MG63 (cell line): ENCODE results near the gene ATP8B1. TPM values are rescaled to one million over a fixed set of nuclear protein-coding genes. Genes with fewer than 3 reads are reported as not detected.

ENCODE experiments used
- DNase-seq: peaks from one replicate; pipeline ENCODE4 v3.0.0-alpha.2; 2020
- H3K27me3 ChIP-seq: fragments of 250-450 bp; sonication (Bioruptor Pico); 2 replicates; pipeline ENCODE4 v1.5.1; 2020; ENCODE audit warnings: mild to moderate bottlenecking, moderate library complexity
- H3K36me3 ChIP-seq: fragments of 250-450 bp; sonication (Bioruptor Pico); 2 replicates; pipeline ENCODE4 v1.5.1; 2020; ENCODE audit warnings: mild to moderate bottlenecking, moderate library complexity
- H3K4me3 ChIP-seq: fragments of 250-450 bp; sonication (Bioruptor Pico); 2 replicates; pipeline ENCODE4 v1.5.1; 2020; ENCODE audit warnings: mild to moderate bottlenecking, moderate library complexity
- H3K9me3 ChIP-seq: fragments of 250-450 bp; sonication (Bioruptor Pico); 2 replicates; pipeline ENCODE4 v1.5.1; 2020; ENCODE audit warnings: mild to moderate bottlenecking, moderate library complexity
- total RNA-seq: library from RNA; depleted of rRNA; stranded (reverse); fragments of >200 nt; shearing (Covaris generic); gene quantifications from 2 replicates; pipeline ENCODE4 v1.2.3, GENCODE V29; 2014; ENCODE audit warnings: low replicate concordance

Gene ATP8B1
- total RNA-seq, 1 experiment from 2014 or later: 61.4 TPM

- Histone ChIP-seq H3K27me3 (no peaks in the 10 kb centered on the region), H3K4me3 (no peak overlapping the region), H3K36me3 (peaks cover 17% of the 10 kb centered on the region), H3K9me3 (no peaks in the 10 kb centered on the region)
- DNase-seq: no peak
These were observed 2.0 kb upstream of the ATP8B1 start for GRCh38 chr18:57805117-57805516.

- H3K4me3 ChIP-seq: no peak overlapping the region
- DNase-seq: no peak
- H3K9me3 ChIP-seq: no peaks in the 10 kb centered on the region
- peaks cover 17% of the 10 kb centered on the region for H3K36me3 ChIP-seq
- H3K27me3 ChIP-seq: no peaks in the 10 kb centered on the region
These were observed 1.4 kb upstream of the ATP8B1 start for GRCh38 chr18:57804557-57804956.

DNA sequence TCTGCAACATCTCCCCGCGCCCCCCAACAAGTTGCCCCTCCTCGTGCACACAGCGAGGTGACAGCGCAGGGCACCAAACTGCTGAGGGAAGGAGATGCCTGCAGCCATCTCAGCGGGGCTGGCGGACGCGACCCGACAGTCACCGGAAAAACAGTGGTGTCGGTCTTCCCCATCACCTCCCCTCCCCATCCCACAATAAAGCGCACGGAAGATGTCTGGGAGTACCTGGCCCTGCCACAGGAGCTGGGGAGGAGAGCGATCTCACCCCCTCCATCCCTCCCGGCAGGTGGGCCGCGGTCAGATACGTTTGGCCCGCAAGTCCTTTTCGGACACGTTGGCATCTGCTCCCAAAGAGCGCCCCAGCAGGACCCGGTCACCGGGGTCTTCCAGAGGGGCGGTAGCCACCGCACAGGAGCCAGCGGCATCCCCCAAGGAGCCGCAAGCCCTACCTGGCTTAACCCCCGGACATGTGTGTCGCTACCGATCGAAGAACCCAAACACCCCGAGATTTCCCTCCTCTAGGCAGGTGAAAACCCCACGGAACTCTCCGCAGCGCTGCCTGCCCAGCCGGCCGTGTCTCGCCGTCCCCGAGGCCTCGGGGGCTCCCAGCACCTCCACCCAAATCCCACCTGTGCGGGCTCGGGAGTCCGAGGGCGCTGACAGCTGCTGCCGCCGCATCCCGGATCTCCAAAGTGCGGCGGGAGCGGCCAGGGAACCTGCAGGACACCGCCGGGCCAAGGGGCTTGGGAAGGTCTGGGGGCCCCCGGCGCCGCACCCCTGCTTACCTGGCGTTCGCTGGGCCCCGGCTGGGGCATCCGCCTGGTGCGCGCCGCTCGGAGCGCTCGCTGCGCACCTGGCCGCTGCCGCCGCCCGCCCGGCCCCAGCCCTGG is 657 bp downstream of the ATP8B1 start:
- peaks cover 30% of the 10 kb centered on the region for H3K36me3 ChIP-seq
- no peaks in the 10 kb centered on the region for H3K9me3 ChIP-seq
- DNase-seq: no peak
- no peaks in the 10 kb centered on the region for H3K27me3 ChIP-seq
- peak overlapping the region; percentile 89 for H3K4me3 ChIP-seq

DNA sequence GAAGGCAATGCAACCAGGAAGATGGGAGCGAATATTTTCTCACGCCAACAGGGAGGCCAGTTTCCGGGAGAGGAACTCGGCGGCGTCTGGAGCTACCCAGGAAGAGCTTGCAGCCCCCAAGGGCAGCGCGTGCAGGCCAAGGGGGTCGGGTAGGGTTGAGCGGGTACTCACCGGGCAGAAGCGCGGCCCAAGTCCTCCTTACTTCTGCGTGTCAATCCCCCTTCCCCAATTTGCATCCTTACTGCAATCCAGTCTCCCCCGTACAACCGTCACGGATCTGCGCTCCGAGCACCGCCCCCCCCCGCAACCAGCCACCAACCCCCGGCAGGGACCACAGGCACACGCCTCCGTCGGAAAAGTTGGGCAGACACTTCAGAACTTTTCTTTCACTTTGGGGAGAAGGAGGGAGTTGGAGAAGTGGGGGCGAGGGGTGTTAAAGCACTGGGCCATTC is 1.3 kb downstream of the ATP8B1 start:
- H3K27me3 ChIP-seq: no peaks in the 10 kb centered on the region
- peak overlapping the region; percentile 89 for H3K4me3 ChIP-seq
- DNase-seq: no peak
- H3K36me3 ChIP-seq: peaks cover 35% of the 10 kb centered on the region
- no peaks in the 10 kb centered on the region for H3K9me3 ChIP-seq

DNA sequence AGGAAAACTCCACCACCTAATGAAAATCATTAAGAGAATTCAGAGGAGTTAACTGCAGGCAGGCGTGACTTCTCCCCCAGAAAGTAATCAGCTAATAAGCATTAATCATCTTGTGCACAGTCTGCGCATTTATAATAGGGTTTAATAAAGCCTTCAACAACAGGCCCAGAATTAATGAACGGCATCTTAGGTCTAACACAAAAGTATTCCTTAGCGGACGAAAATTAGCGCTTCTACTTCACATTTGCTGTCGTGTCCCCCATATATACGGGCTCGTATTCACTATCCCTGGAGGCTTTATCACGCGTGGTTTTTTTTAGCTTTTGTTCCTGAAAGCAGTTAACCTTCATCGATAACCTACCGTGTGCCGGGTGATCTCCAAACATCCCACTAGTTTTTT is 1.8 kb downstream of the ATP8B1 start:
- Histone ChIP-seq H3K27me3 (no peaks in the 10 kb centered on the region), H3K4me3 (peak overlapping the region; percentile 89), H3K36me3 (peaks cover 39% of the 10 kb centered on the region), H3K9me3 (no peaks in the 10 kb centered on the region)
- DNase-seq: no peak

DNA sequence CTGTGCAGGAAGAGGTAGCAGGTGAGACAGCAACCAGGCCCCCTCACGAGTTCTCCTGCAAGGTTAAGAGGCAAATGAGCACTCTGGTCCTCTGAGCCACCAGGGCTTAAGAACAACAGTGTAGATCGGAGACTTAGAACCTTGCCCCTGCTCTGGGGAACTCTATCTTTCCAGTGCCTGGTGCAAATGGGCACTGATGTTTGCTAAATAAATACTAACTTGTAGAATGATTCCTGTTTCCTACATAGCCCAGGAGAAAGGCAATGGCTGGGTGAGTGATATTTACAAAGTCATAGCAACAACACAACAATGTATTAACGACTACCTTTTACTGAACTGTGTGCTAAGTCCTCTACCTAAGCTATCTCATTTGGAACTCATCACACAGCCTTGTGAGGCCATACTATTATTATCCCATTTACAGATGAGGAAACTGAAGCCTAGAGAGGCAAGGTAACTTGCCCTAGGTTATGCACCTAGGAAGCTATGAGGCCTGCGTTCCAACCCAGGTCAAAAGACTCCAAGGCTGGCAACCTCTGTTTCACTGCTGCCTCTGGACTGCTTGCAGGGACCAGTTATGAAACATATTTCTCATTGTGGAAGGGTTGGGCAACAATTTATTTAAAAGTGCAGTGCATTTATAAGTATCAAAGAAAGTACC is 4.3 kb downstream of the ATP8B1 start:
- peaks cover 58% of the 10 kb centered on the region for H3K36me3 ChIP-seq
- no peaks in the 10 kb centered on the region for H3K27me3 ChIP-seq
- no peak for DNase-seq
- peak overlapping the region; percentile 9; the same call in 1 of the 2 replicates for H3K4me3 ChIP-seq
- H3K9me3 ChIP-seq: no peaks in the 10 kb centered on the region

GRCh38 chr18:57797209-57797651 is 5.9 kb downstream of the ATP8B1 start:
- no peak for DNase-seq
- Histone ChIP-seq H3K4me3 (no peak overlapping the region), H3K9me3 (no peaks in the 10 kb centered on the region), H3K27me3 (no peaks in the 10 kb centered on the region), H3K36me3 (peaks cover 59% of the 10 kb centered on the region)

- H3K36me3 ChIP-seq: peaks cover 48% of the 10 kb centered on the region
- DNase-seq: peak; percentile 47
- no peaks in the 10 kb centered on the region for H3K9me3 ChIP-seq
- no peaks in the 10 kb centered on the region for H3K27me3 ChIP-seq
- H3K4me3 ChIP-seq: no peak overlapping the region
These were observed 8.0 kb downstream of the ATP8B1 start for GRCh38 chr18:57794951-57795728.

DNA sequence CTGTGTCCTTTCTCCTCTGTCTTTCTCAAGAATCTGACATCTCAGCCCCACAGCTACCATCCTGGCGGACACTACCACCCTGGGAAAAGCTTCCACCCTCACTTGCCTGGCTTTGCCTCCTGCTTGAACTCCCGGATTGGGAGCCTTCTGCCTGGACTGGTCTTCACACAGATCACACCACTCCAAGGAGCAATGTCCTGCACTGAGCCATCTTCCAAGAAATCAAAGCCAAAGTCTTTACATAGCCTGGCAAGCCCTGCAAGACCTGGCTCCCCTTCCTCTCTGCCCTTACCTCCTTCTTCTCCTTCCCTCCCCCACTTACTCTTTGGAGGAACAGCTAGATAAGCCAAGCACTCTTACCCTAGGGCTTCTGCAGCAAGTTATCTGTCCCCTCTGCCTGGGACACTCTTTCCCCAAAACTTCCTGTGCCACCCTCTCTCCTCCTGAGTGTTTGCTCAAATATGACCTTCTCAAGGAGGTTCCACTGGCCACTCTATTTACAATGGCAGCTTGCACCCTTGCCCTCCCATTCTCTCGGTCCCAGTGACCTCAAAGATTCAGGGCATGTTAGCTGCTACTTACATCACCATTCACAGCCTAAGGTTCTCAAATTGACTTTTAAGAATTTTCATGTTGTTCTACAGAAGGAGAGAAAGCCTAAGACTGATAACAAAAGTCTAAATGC is 9.7 kb downstream of the ATP8B1 start:
- Histone ChIP-seq H3K36me3 (peaks cover 42% of the 10 kb centered on the region), H3K27me3 (no peaks in the 10 kb centered on the region), H3K9me3 (no peaks in the 10 kb centered on the region), H3K4me3 (no peak overlapping the region)
- DNase-seq: peak; percentile 18

DNA sequence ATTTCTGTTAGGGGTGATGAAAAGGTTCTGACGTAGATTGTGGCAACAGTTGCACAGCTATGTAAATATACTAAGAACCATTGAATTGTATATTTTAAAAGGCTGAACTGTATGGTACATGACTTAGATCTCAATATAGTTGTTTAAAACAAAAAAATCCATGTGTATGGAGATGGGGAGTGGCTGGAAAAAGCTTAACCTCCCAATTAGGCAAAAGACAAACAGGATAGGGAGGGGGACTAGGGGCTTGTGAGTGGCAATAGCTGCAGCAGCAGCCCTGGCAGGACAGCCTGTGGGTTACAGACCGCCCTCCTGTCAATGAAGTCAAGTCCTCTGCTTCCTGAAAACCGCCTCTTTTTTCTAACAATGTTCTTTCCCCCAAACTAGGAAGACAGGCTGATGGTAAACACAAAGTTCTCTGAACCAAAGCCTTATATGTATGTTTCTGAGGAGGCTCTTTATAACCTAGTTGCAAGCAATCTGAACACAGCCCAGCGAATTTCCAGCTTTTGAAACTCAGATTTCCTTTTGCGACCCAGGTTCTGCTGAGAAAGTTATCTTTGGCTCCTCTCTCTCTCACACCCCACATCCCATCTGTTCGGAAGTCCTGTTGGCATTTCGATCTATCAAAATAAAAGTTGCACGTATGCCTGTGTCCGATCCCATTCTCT is 10.3 kb downstream of the ATP8B1 start:
- Histone ChIP-seq H3K9me3 (no peaks in the 10 kb centered on the region), H3K36me3 (peaks cover 36% of the 10 kb centered on the region), H3K4me3 (no peak overlapping the region), H3K27me3 (no peaks in the 10 kb centered on the region)
- no peak for DNase-seq

DNA sequence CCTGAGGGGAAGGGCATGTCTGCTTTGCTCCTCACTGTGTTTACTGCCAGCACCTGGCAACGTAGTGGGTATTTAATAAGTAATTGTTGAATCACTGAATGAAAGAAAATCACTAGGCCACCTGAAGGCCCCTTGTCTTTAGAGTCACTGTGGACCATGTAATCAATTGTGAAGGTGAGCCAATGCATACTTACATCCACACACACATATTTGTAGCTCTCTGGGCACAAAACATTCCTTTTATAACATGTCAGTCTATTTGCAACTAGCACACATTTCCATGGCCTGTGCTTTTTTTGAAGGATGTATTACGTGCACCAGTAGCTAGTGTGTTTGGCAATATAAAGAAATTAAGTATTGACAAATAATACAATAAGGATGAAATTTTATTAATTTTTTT is 11.2 kb downstream of the ATP8B1 start:
- no peak overlapping the region for H3K4me3 ChIP-seq
- peaks cover 34% of the 10 kb centered on the region for H3K36me3 ChIP-seq
- no peaks in the 10 kb centered on the region for H3K9me3 ChIP-seq
- no peak for DNase-seq
- H3K27me3 ChIP-seq: no peaks in the 10 kb centered on the region

GRCh38 chr18:57791192-57791591 is 11.9 kb downstream of the ATP8B1 start:
- Histone ChIP-seq H3K36me3 (peaks cover 32% of the 10 kb centered on the region), H3K27me3 (no peaks in the 10 kb centered on the region), H3K9me3 (no peaks in the 10 kb centered on the region), H3K4me3 (no peak overlapping the region)
- DNase-seq: no peak

GRCh38 chr18:57790316-57790715 is 12.8 kb downstream of the ATP8B1 start:
- no peak for DNase-seq
- Histone ChIP-seq H3K27me3 (no peaks in the 10 kb centered on the region), H3K9me3 (no peaks in the 10 kb centered on the region), H3K36me3 (peaks cover 28% of the 10 kb centered on the region), H3K4me3 (no peak overlapping the region)

GRCh38 chr18:57789759-57790158 is 13.4 kb downstream of the ATP8B1 start:
- H3K27me3 ChIP-seq: no peaks in the 10 kb centered on the region
- H3K4me3 ChIP-seq: no peak overlapping the region
- no peak for DNase-seq
- no peaks in the 10 kb centered on the region for H3K9me3 ChIP-seq
- peaks cover 31% of the 10 kb centered on the region for H3K36me3 ChIP-seq

GRCh38 chr18:57789090-57789489 is 14.0 kb downstream of the ATP8B1 start:
- Histone ChIP-seq H3K9me3 (no peaks in the 10 kb centered on the region), H3K36me3 (peaks cover 31% of the 10 kb centered on the region), H3K27me3 (no peaks in the 10 kb centered on the region), H3K4me3 (no peak overlapping the region)
- DNase-seq: peak; percentile 30

- Histone ChIP-seq H3K9me3 (no peaks in the 10 kb centered on the region), H3K4me3 (no peak overlapping the region), H3K36me3 (peaks cover 32% of the 10 kb centered on the region)
These were observed 15.9 kb downstream of the ATP8B1 start for GRCh38 chr18:57787068-57787685.

More at GRCh38 chr18:57787068-57787685, 15.9 kb downstream of the ATP8B1 start:
- DNase-seq: no peak
- H3K27me3 ChIP-seq: no peaks in the 10 kb centered on the region
